ENCODE measurements around the gene GPX4. TPM values are rescaled to one million over a fixed set of nuclear protein-coding genes. Genes with fewer than 3 reads are reported as not detected.

Gene GPX4
- total and polyA plus RNA-seq, 2 of the 13 experiments (the other 11 are each of a cell fraction or from before 2014, with no cell fraction given), result 535 to 613 TPM

DNA sequence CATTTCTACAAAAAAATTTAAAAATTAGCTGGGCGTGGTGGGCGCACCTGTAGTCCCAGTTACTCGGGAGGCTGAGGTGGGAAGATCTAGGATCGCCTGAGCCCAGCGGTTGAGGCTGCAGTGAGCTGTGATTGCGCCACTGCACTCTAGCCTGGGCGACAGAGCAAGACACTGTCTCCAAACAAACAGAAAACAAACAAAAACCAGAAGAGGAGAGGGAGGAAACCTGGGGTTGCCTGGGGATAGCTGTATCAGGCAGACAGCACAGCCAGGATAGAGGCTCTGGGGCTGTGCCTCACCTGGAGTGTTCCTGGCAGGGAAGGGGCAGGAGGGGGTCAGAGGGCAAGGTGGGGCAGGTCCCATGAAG, 6.0 kb upstream of the GPX4 start (continued):
- peak; percentile 99 for TF ChIP-seq ZNF121 (CRISPR knock-in tag; IDR thresholded peaks at IDR 0.05)
- TF ChIP-seq ZNF562 (CRISPR knock-in tag; IDR thresholded peaks at IDR 0.05; ENCODE audit: borderline replicate concordance), result no peak
- peak; percentile 96 for TF ChIP-seq CEBPB (IDR thresholded peaks at IDR 0.05; ENCODE audit: borderline replicate concordance, low read depth, low read length)
- TF ChIP-seq PLRG1 (conservative IDR thresholded peaks at IDR 0.05), result no peak
- TF ChIP-seq KDM5A (IDR thresholded peaks at IDR 0.05; ENCODE audit: borderline replicate concordance, low read length), result no peak
- TF ChIP-seq U2AF2 (IDR thresholded peaks at IDR 0.05; ENCODE audit: low read depth, low read length), result no peak
- TF ChIP-seq, protein P1, sequence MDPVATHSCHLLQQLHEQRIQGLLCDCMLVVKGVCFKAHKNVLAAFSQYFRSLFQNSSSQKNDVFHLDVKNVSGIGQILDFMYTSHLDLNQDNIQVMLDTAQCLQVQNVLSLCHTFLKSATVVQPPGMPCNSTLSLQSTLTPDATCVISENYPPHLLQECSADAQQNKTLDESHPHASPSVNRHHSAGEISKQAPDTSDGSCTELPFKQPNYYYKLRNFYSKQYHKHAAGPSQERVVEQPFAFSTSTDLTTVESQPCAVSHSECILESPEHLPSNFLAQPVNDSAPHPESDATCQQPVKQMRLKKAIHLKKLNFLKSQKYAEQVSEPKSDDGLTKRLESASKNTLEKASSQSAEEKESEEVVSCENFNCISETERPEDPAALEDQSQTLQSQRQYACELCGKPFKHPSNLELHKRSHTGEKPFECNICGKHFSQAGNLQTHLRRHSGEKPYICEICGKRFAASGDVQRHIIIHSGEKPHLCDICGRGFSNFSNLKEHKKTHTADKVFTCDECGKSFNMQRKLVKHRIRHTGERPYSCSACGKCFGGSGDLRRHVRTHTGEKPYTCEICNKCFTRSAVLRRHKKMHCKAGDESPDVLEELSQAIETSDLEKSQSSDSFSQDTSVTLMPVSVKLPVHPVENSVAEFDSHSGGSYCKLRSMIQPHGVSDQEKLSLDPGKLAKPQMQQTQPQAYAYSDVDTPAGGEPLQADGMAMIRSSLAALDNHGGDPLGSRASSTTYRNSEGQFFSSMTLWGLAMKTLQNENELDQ (CRISPR knock-in tag; IDR thresholded peaks at IDR 0.05; ENCODE audit: borderline replicate concordance), result no peak
- TF ChIP-seq TMF1 (CRISPR knock-in tag; IDR thresholded peaks at IDR 0.05; ENCODE audit: low read depth), result no peak
- TF ChIP-seq ZNF788 (CRISPR knock-in tag; IDR thresholded peaks at IDR 0.05; ENCODE audit: borderline replicate concordance), result no peak; the same call in 1 of the 2 replicates
- no peak for TF ChIP-seq MZF1 (CRISPR knock-in tag; IDR thresholded peaks at IDR 0.05; ENCODE audit: borderline replicate concordance)
- TF ChIP-seq SMAD3 (CRISPR knock-in tag; IDR thresholded peaks at IDR 0.05), result peak; percentile 60; the same call in 1 of the 2 replicates
- TF ChIP-seq MTA1 (CRISPR knock-in tag; IDR thresholded peaks at IDR 0.05; ENCODE audit: borderline replicate concordance), result no peak
- TF ChIP-seq, protein P2, sequence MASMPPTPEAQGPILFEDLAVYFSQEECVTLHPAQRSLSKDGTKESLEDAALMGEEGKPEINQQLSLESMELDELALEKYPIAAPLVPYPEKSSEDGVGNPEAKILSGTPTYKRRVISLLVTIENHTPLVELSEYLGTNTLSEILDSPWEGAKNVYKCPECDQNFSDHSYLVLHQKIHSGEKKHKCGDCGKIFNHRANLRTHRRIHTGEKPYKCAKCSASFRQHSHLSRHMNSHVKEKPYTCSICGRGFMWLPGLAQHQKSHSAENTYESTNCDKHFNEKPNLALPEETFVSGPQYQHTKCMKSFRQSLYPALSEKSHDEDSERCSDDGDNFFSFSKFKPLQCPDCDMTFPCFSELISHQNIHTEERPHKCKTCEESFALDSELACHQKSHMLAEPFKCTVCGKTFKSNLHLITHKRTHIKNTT (CRISPR knock-in tag; IDR thresholded peaks at IDR 0.05), result no peak
- TF ChIP-seq, protein P3, sequence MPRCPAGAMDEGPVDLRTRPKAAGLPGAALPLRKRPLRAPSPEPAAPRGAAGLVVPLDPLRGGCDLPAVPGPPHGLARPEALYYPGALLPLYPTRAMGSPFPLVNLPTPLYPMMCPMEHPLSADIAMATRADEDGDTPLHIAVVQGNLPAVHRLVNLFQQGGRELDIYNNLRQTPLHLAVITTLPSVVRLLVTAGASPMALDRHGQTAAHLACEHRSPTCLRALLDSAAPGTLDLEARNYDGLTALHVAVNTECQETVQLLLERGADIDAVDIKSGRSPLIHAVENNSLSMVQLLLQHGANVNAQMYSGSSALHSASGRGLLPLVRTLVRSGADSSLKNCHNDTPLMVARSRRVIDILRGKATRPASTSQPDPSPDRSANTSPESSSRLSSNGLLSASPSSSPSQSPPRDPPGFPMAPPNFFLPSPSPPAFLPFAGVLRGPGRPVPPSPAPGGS (CRISPR knock-in tag; IDR thresholded peaks at IDR 0.05), result no peak
- TF ChIP-seq NR2C2 (CRISPR knock-in tag; IDR thresholded peaks at IDR 0.05; ENCODE audit: borderline replicate concordance), result peak; percentile 85; the same call in 1 of the 2 replicates
- TF ChIP-seq ZNF260 (CRISPR knock-in tag; IDR thresholded peaks at IDR 0.05; ENCODE audit: borderline replicate concordance, low read depth), result no peak
- peak; percentile 100 for TF ChIP-seq ZNF460 (CRISPR knock-in tag; IDR thresholded peaks at IDR 0.05; ENCODE audit: borderline replicate concordance)
- TF ChIP-seq HMG20B (CRISPR knock-in tag; conservative IDR thresholded peaks at IDR 0.05), result peak; percentile 47; the same call in 1 of the 2 replicates
- TF ChIP-seq ZNF546 (CRISPR knock-in tag; conservative IDR thresholded peaks at IDR 0.05), result no peak
- peak in 1 of 2 experiments; percentile 50; a peak in 1 of 4 replicates for TF ChIP-seq NR2F1 (CRISPR knock-in tag; IDR thresholded peaks at IDR 0.05)
- peak; percentile 72; the same call in 1 of the 2 replicates for TF ChIP-seq ZBTB7A (CRISPR knock-in tag; IDR thresholded peaks at IDR 0.05)
- TF ChIP-seq, protein P4, sequence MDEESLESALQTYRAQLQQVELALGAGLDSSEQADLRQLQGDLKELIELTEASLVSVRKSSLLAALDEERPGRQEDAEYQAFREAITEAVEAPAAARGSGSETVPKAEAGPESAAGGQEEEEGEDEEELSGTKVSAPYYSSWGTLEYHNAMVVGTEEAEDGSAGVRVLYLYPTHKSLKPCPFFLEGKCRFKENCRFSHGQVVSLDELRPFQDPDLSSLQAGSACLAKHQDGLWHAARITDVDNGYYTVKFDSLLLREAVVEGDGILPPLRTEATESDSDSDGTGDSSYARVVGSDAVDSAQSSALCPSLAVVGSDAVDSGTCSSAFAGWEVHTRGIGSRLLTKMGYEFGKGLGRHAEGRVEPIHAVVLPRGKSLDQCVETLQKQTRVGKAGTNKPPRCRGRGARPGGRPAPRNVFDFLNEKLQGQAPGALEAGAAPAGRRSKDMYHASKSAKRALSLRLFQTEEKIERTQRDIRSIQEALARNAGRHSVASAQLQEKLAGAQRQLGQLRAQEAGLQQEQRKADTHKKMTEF (CRISPR knock-in tag; IDR thresholded peaks at IDR 0.05), result peak; percentile 51
- no peak for TF ChIP-seq THYN1 (CRISPR knock-in tag; IDR thresholded peaks at IDR 0.05; ENCODE audit: borderline replicate concordance, low read depth)
- peak; percentile 23; the same call in 1 of the 2 replicates for TF ChIP-seq ZBTB42 (CRISPR knock-in tag; IDR thresholded peaks at IDR 0.05)
- TF ChIP-seq SYNCRIP (IDR thresholded peaks at IDR 0.05; ENCODE audit: insufficient read depth, low read depth, low read length), result no peak
